ENCODE measurements around the gene C16orf96. TPM values are rescaled to one million over a fixed set of nuclear protein-coding genes. Genes with fewer than 3 reads are reported as not detected.
A peak's percentile ranks its signal among the peaks of the same experiment; 100 is the strongest.

Gene C16orf96
- total RNA-seq (2021) = 1.3 to 2.1 TPM (median 1.5 TPM) in 3 replicates
- percentile 30 among the genes with signal in this experiment for Bru-seq, nascent RNA
- long read RNA-seq, experiment 1, partial matches to known transcripts = 0 of 1 reads
- long read RNA-seq, experiment 1, other reads (novel, unspliced or antisense) = 1 of 1 reads
- long read RNA-seq, experiment 2, partial matches to known transcripts = 1 of 1 reads
- long read RNA-seq, experiment 2, other reads (novel, unspliced or antisense) = 0 of 1 reads
- long read RNA-seq, experiment 3 = 0 reads

GRCh38 chr16:4556112-4556511 is at the start of gene C16orf96:
C16orf96 (plus strand) TSS chr16:4556340; CDS start chr16:4556490, 150 bp downstream.
- ChIA-PET CTCF (interaction anchor here (0.6 to 1.6 kb wide), 5 partner anchors 10 to 498 kb away, joined by 3 to 6 read pairs (median 5); no protein-coding TSS in a partner anchor), POLR2A (interaction anchor here (0.6 kb wide), 1 partner anchor 10 kb away, joined by 4 read pairs; no protein-coding TSS in a partner anchor)
- Mint-ChIP-seq H3K36me3 (no peaks in the 10 kb centered on the region), H3K27ac (no peak within 1 kb of the TSS), H3K4me1 (no peaks in the 10 kb centered on the region), H3K27me3 (ENCODE audit: low read depth) (peaks cover 3% of the 10 kb centered on the region; the same call in 1 of the 2 replicates), H3K9me3 (no peaks in the 10 kb centered on the region), H3K4me3 (no peak within 1 kb of the TSS)
- no peak for TF ChIP-seq E2F1 (CRISPR knock-in tag; IDR thresholded peaks at IDR 0.05)
- TF ChIP-seq JAZF1 (CRISPR knock-in tag; IDR thresholded peaks at IDR 0.05) = no peak
- TF ChIP-seq TEAD4 (CRISPR knock-in tag; IDR thresholded peaks at IDR 0.05) = no peak
- TF ChIP-seq ATF6 (CRISPR knock-in tag; IDR thresholded peaks at IDR 0.05) = no peak
- no peak for TF ChIP-seq E2F5 (CRISPR knock-in tag; IDR thresholded peaks at IDR 0.05)
- TF ChIP-seq GRHL2 (CRISPR knock-in tag; IDR thresholded peaks at IDR 0.05; ENCODE audit: insufficient replicate concordance, severe bottlenecking) = no peak
- no peak for TF ChIP-seq USF1 (CRISPR knock-in tag; IDR thresholded peaks at IDR 0.05)
- TF ChIP-seq ZNF281 (CRISPR knock-in tag; IDR thresholded peaks at IDR 0.05) = no peak
- TF ChIP-seq ATF2 (CRISPR knock-in tag; IDR thresholded peaks at IDR 0.05; ENCODE audit: borderline replicate concordance, low read depth) = no peak
- TF ChIP-seq HMGXB4 (CRISPR knock-in tag; IDR thresholded peaks at IDR 0.05) = no peak
- no peak for TF ChIP-seq ELF4 (CRISPR knock-in tag; IDR thresholded peaks at IDR 0.05; ENCODE audit: low read depth)
- no peak for TF ChIP-seq GTF2I (CRISPR knock-in tag; conservative IDR thresholded peaks at IDR 0.05)
- TF ChIP-seq JUN (CRISPR knock-in tag; IDR thresholded peaks at IDR 0.05) = no peak
- no peak for TF ChIP-seq ZNF532 (CRISPR knock-in tag; IDR thresholded peaks at IDR 0.05; ENCODE audit: borderline replicate concordance)
- ATAC-seq (no peak), DNase-seq (ENCODE audit: low spot score) (no peak)

Measured in WTC11 (cell line).